Panc1 (cell line): ENCODE results near the gene TENT5C. TPM values are rescaled to one million over a fixed set of nuclear protein-coding genes. Genes with fewer than 3 reads are reported as not detected.

ENCODE experiments used
- ATAC-seq: fragments of 200-7000 bp; cut with Tn5 transposase; 2 replicates; pipeline ENCODE4 v1.9.1; 2020; ENCODE audit warnings: mild to moderate bottlenecking, moderate library complexity
- BruUV-seq: library from RNA; stranded (reverse); fragments of 400-500 nt; replicated peaks from 2 replicates; lab custom pipeline; 2021; lab: Mats Ljungman, UMichigan
- CTCF ChIA-PET: fragments of 300-600 bp; sonication (Branson Sonifier 250); formaldehyde crosslinking; loops from one replicate; lab custom pipeline; 2022; ENCODE audit warnings: antibody characterized with exemption; lab: Charles Lee
- POLR2A ChIA-PET: fragments of 300-600 bp; sonication (Branson Sonifier 250); formaldehyde crosslinking; loops from one replicate; lab custom pipeline; 2022; ENCODE audit warnings: antibody characterized with exemption; lab: Charles Lee
- DNase-seq: peaks from one replicate; pipeline ENCODE4 v3.0.0-alpha.2; 2010; ENCODE audit warnings: low read depth, low spot score
- H3K27ac ChIP-seq: 2 replicates; pipeline ENCODE4 v1.5.1; 2011; ENCODE audit warnings: mild to moderate bottlenecking, low read length, inconsistent platforms
- H3K27me3 ChIP-seq: fragments of 200-500 bp; sonication (Bioruptor generic); 2 replicates; pipeline ENCODE4 v1.6.0; 2014; ENCODE audit warnings: low read length, inconsistent platforms; ENCODE audit not compliant: control insufficient read depth, insufficient read depth
- H3K36me3 ChIP-seq: fragments of 200-500 bp; sonication (Bioruptor generic); 2 replicates; pipeline ENCODE4 v1.5.1; 2014; ENCODE audit warnings: inconsistent platforms, mild to moderate bottlenecking, low read length, moderate library complexity; ENCODE audit not compliant: control insufficient read depth, insufficient read depth
- H3K4me1 ChIP-seq: 2 replicates; pipeline ENCODE4 v1.5.1; 2011; ENCODE audit warnings: inconsistent platforms, mild to moderate bottlenecking, low read length, moderate library complexity; ENCODE audit not compliant: control insufficient read depth, insufficient read depth
- H3K4me3 ChIP-seq, 2 experiments: 2 replicates each; pipeline ENCODE4 v1.5.1; 2011 to 2012; ENCODE audit warnings: low read depth in 2 of 2, low read length in 2 of 2, mild to moderate bottlenecking in 2 of 2, inconsistent platforms in 1 of 2, moderate library complexity in 1 of 2
- H3K9me3 ChIP-seq: fragments of 200-500 bp; sonication (Bioruptor generic); 2 replicates; pipeline ENCODE4 v1.5.1; 2014; ENCODE audit warnings: low read depth, mild to moderate bottlenecking, inconsistent platforms, low read length, moderate library complexity; ENCODE audit not compliant: control insufficient read depth, insufficient read depth
- CTCF ChIP-seq: fragments of 450-650 bp; IDR thresholded peaks from 2 replicates; pipeline ENCODE4 v1.5.1; 2017; ENCODE audit warnings: mild to moderate bottlenecking
- POLR2AphosphoS5 ChIP-seq: IDR thresholded peaks from 2 replicates; pipeline ENCODE4 v1.6.1; 2012; ENCODE audit warnings: mild to moderate bottlenecking, low read depth, low read length, moderate library complexity
- REST ChIP-seq, 2 experiments: IDR thresholded peaks; 2 replicates each; pipeline ENCODE4 v1.6.1; 2011 to 2012; ENCODE audit warnings: low read depth in 2 of 2, control low read depth in 1 of 2, low read length in 1 of 2, mild to moderate bottlenecking in 1 of 2, moderate library complexity in 1 of 2; ENCODE audit not compliant: insufficient read depth in 1 of 2
- SIN3A ChIP-seq: IDR thresholded peaks from 2 replicates; pipeline ENCODE4 v1.6.1; 2012; ENCODE audit warnings: low read depth, mild to moderate bottlenecking, low read length, moderate library complexity, borderline replicate concordance; ENCODE audit not compliant: insufficient read depth
- TCF7L2 ChIP-seq: IDR thresholded peaks from 2 replicates; pipeline ENCODE4 v1.6.1; 2011; ENCODE audit warnings: mild to moderate bottlenecking, low read depth, low read length, inconsistent platforms
- in situ Hi-C: cut with HindIII; loops from 2 replicates; pipeline ENCODE4 v1.10.0; 2016; ENCODE audit warnings: low sequenced_read_pairs, low pct_unique_long_range_greater_than_20kb
- intact Hi-C: fragments of 100-400 bp; cut with micrococcal nuclease; formaldehyde crosslinking; loops from one replicate; pipeline ENCODE4 v1.10.0; 2022; ENCODE audit not compliant: unreplicated experiment
- total RNA-seq: library from RNA; stranded (reverse); gene quantifications from one replicate; pipeline ENCODE4 v1.2.1, GENCODE V29; 2021; ENCODE audit not compliant: unreplicated experiment

The TENT5C gene
- total RNA-seq, 1 experiment from 2014 or later = 8.9 TPM

- DNase-seq = no peak
- Histone ChIP-seq H3K36me3 (no peaks in the 10 kb centered on the region), H3K27ac (no peak overlapping the region), H3K4me1 (no peaks in the 10 kb centered on the region), H3K27me3 (no peaks in the 10 kb centered on the region), H3K9me3 (no peaks in the 10 kb centered on the region), H3K4me3 (no peak overlapping the region)
- intact Hi-C loops = no loop called here
- ATAC-seq = no peak
- TF ChIP-seq TCF7L2 (no peak), CTCF (no peak), SIN3A (no peak), POLR2AphosphoS5 (no peak)
- BruUV-seq = no TSS peak
- in situ Hi-C loops = no loop called here
- ChIA-PET CTCF (no interaction called here), POLR2A (no interaction called here)
Observed at GRCh38 chr1:117565076-117565556, 40.7 kb upstream of the TENT5C start.

GRCh38 chr1:117565745-117566455 is 39.9 kb upstream of the TENT5C start:
- H3K27ac ChIP-seq = no peak overlapping the region
- H3K36me3 ChIP-seq = no peaks in the 10 kb centered on the region
- H3K9me3 ChIP-seq = no peaks in the 10 kb centered on the region
- DNase-seq (no peak), ATAC-seq (no peak)
- in situ Hi-C loops = no loop called here
- no peaks in the 10 kb centered on the region for H3K27me3 ChIP-seq
- ChIA-PET CTCF (no interaction called here), POLR2A (no interaction called here)
- no TSS peak for BruUV-seq
- no peaks in the 10 kb centered on the region for H3K4me1 ChIP-seq
- intact Hi-C loops = no loop called here
- no peak overlapping the region for H3K4me3 ChIP-seq
- TF ChIP-seq CTCF = no peak
- TF ChIP-seq REST (IDR thresholded peaks at IDR 0.05; ENCODE audit: insufficient read depth in 1 of 2, low read depth in 2 of 2, low read length in 1 of 2) = no peak
- no peak for TF ChIP-seq SIN3A
- TF ChIP-seq POLR2AphosphoS5 = no peak
- no peak for TF ChIP-seq TCF7L2
